NCI-H2227 (cell line): ENCODE measurements around the gene CCDC93.

Source experiments
- DNase-seq: peaks from one replicate; lab custom pipeline; 2025; ENCODE audit not compliant: unreplicated experiment; lab: John Stamatoyannopoulos, UW

Gene CCDC93

GRCh38 chr2:117918608-117919007, 95.3 kb downstream of the CCDC93 start:
- DNase-seq = no peak

- DNase-seq = peak; percentile 7
These were observed 96.5 kb downstream of the CCDC93 start for GRCh38 chr2:117917223-117917917.

GRCh38 chr2:117902933-117903332, 110.9 kb downstream of the CCDC93 start:
- DNase-seq = no peak

- no peak for DNase-seq
These were observed 125.0 kb downstream of the CCDC93 start for GRCh38 chr2:117888897-117889296.

GRCh38 chr2:117885308-117885707, 128.6 kb downstream of the CCDC93 start:
- no peak for DNase-seq

- DNase-seq = no peak
These were observed 134.9 kb downstream of the CCDC93 start for GRCh38 chr2:117879003-117879402.

- DNase-seq = no peak
These were observed 138.1 kb downstream of the CCDC93 start for GRCh38 chr2:117875786-117876185.
